Natural killer cell (primary cell): ENCODE data around the gene SEMA5A. TPM values are rescaled to one million over a fixed set of nuclear protein-coding genes. Genes with fewer than 3 reads are reported as not detected.

Experiments used
- ATAC-seq, 3 donors: fragments of 150-1000 bp in 2 of 3; fragments of 200-7000 bp in 1 of 3; cut with Tn5 transposase; 1 replicate in 1 of 3; 2 replicates in 2 of 3; pipeline ENCODE4 v1.10.0; 2021; ENCODE audit warnings: mild to moderate bottlenecking in 2 of 3, moderate library complexity in 2 of 3
- DNase-seq, 2 donors: peaks; one replicate each; pipeline versions ENCODE4 v3.0.0 to v3.0.0-alpha.2; 2013 to 2021; ENCODE audit warnings: mixed read lengths in 1 of 2
- H3K27ac ChIP-seq: one replicate; pipeline ENCODE4 v1.5.1; 2013; ENCODE audit warnings: mild to moderate bottlenecking, low read length
- H3K27me3 ChIP-seq: one replicate; pipeline ENCODE4 v1.6.1; 2013; ENCODE audit warnings: low read length; ENCODE audit not compliant: control insufficient read depth, insufficient read depth
- H3K36me3 ChIP-seq: one replicate; pipeline ENCODE4 v1.6.1; 2013; ENCODE audit warnings: low read length; ENCODE audit not compliant: control insufficient read depth, insufficient read depth
- H3K4me1 ChIP-seq: one replicate; pipeline ENCODE4 v1.6.1; 2013; ENCODE audit warnings: low read length; ENCODE audit not compliant: control insufficient read depth, insufficient read depth
- H3K4me3 ChIP-seq: one replicate; pipeline ENCODE4 v1.5.1; 2013; ENCODE audit warnings: low read length
- H3K9me3 ChIP-seq: one replicate; pipeline ENCODE4 v1.6.1; 2013; ENCODE audit warnings: low read length; ENCODE audit not compliant: control insufficient read depth, insufficient read depth
- H3K27ac Mint-ChIP-seq, 2 donors: one replicate each; pipeline ENCODE4 v1.8.0; 2022; ENCODE audit warnings: mild to moderate bottlenecking in 2 of 2, mixed read lengths in 2 of 2, moderate library complexity in 1 of 2
- H3K27me3 Mint-ChIP-seq, 2 donors: one replicate each; pipeline ENCODE4 v1.8.0; 2022; ENCODE audit warnings: low read depth in 2 of 2, mixed read lengths in 2 of 2
- H3K36me3 Mint-ChIP-seq: one replicate; pipeline ENCODE4 v1.8.0; 2022; ENCODE audit warnings: mixed read lengths
- H3K4me1 Mint-ChIP-seq, 2 donors: one replicate each; pipeline ENCODE4 v1.8.0; 2022; ENCODE audit warnings: mixed read lengths in 2 of 2
- H3K4me3 Mint-ChIP-seq: one replicate; pipeline ENCODE4 v1.8.0; 2022; ENCODE audit warnings: mild to moderate bottlenecking, moderate library complexity, mixed read lengths
- H3K9me3 Mint-ChIP-seq, 2 donors: one replicate each; pipeline ENCODE4 v1.8.0; 2022; ENCODE audit warnings: mixed read lengths in 2 of 2
- WGBS: methylation state at CpG from one replicate; pipeline ENCODE4 v1.1.7; 2013; ENCODE audit warnings: missing lambda C conversion rate; ENCODE audit not compliant: insufficient coverage; 5-methylcytosine and 5-hydroxymethylcytosine counted together
- intact Hi-C: fragments of 100-400 bp; cut with micrococcal nuclease; formaldehyde crosslinking; loops from one replicate; pipeline ENCODE4 v1.14.2; 2022
- total RNA-seq, 4 donors: library from RNA; stranded (reverse); fragments of 120-200 nt in 1 of 4; gene quantifications; one replicate each; pipeline versions ENCODE4 v1.2.3 to v1.2.4, GENCODE V29; 2013 to 2022
- TF ChIP-seq, protein P1 (sequence below): fragments of 200-600 bp; IDR thresholded peaks from one replicate; pipeline ENCODE4 v1.8.0; 2022; ENCODE audit warnings: antibody characterized with exemption

The SEMA5A gene
- total RNA-seq, 3 donors from 2014 or later (not counting 1 experiment from before 2014, with no cell fraction given) = 0.15 TPM; not detected in 2

DNA sequence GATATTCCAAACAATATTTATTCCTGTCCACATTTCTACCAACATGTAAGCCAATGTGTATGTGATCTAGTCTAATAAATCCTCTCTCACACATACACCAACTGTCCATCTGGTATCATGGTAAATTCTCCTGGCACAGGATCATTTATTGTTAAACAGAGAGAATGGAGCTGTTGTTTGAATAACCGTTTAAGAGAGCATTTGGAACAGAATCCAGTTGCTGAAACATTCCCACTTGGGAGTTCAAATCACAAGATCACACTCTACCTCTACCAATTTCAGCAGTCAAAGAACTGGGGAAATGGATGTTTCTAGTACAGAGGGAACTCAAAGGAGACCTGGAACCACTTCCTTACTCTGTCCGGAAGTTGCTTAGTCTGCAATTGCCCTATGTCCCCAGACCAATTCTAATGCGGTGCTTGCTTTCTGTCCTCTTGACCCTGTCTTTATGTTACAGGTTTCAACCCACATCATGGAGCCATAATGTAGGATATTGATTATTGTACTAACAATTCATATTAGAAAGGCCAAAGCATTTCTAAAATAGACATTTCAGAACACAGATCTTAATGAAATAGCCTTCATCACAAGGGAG, 488.4 kb downstream of the SEMA5A start:
- Mint-ChIP-seq H3K27me3 (no peaks in the 10 kb centered on the region), H3K4me3 (no peak overlapping the region), H3K36me3 (no peaks in the 10 kb centered on the region), H3K9me3 (peaks cover 8 to 13% of the 10 kb centered on the region in 2 donors), H3K4me1 (no peaks in the 10 kb centered on the region), H3K27ac (no peak overlapping the region)
- no peak for ATAC-seq
- intact Hi-C loops = no loop called here
- 84% methylated on average over 3 of the region's 3 CpGs for WGBS
- Histone ChIP-seq H3K4me3 (no peak overlapping the region), H3K9me3 (peaks cover 9% of the 10 kb centered on the region), H3K27me3 (no peaks in the 10 kb centered on the region), H3K27ac (no peak overlapping the region), H3K36me3 (no peaks in the 10 kb centered on the region), H3K4me1 (no peaks in the 10 kb centered on the region)
- DNase-seq = no peak
- TF ChIP-seq, protein P1, sequence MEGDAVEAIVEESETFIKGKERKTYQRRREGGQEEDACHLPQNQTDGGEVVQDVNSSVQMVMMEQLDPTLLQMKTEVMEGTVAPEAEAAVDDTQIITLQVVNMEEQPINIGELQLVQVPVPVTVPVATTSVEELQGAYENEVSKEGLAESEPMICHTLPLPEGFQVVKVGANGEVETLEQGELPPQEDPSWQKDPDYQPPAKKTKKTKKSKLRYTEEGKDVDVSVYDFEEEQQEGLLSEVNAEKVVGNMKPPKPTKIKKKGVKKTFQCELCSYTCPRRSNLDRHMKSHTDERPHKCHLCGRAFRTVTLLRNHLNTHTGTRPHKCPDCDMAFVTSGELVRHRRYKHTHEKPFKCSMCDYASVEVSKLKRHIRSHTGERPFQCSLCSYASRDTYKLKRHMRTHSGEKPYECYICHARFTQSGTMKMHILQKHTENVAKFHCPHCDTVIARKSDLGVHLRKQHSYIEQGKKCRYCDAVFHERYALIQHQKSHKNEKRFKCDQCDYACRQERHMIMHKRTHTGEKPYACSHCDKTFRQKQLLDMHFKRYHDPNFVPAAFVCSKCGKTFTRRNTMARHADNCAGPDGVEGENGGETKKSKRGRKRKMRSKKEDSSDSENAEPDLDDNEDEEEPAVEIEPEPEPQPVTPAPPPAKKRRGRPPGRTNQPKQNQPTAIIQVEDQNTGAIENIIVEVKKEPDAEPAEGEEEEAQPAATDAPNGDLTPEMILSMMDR = no peak

DNA sequence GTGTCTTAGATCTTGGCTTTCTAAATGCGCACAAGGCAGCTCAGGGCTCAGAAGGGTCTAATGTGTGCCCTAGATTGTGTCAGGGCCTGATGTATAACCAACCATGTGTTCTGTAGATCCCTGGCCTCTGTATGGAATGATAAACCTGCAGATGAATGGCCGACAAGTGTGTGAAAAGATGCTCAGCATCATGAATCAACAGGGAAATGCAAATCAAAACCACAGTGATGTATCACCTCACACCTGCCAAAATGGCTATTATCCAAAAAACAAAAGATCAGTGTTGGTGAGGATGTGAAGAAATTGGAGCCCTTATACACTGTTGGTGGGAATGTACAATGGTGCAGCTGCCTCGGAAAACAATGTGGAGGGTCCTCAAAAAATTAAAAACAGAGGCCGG, 489.8 kb downstream of the SEMA5A start:
- peaks cover 6 to 9% of the 10 kb centered on the region in 2 donors for H3K9me3 Mint-ChIP-seq
- DNase-seq (no peak), ATAC-seq (no peak)
- H3K27ac Mint-ChIP-seq = no peak overlapping the region
- Histone ChIP-seq H3K27me3 (no peaks in the 10 kb centered on the region), H3K9me3 (peaks cover 3% of the 10 kb centered on the region), H3K4me3 (no peak overlapping the region), H3K27ac (no peak overlapping the region), H3K36me3 (no peaks in the 10 kb centered on the region), H3K4me1 (no peaks in the 10 kb centered on the region)
- H3K36me3 Mint-ChIP-seq = no peaks in the 10 kb centered on the region
- intact Hi-C loops = no loop called here
- no peaks in the 10 kb centered on the region for H3K4me1 Mint-ChIP-seq
- TF ChIP-seq, protein P1 = no peak
- H3K27me3 Mint-ChIP-seq = no peaks in the 10 kb centered on the region
- 90% methylated on average over 4 of the region's 4 CpGs for WGBS
- H3K4me3 Mint-ChIP-seq = no peak overlapping the region

DNA sequence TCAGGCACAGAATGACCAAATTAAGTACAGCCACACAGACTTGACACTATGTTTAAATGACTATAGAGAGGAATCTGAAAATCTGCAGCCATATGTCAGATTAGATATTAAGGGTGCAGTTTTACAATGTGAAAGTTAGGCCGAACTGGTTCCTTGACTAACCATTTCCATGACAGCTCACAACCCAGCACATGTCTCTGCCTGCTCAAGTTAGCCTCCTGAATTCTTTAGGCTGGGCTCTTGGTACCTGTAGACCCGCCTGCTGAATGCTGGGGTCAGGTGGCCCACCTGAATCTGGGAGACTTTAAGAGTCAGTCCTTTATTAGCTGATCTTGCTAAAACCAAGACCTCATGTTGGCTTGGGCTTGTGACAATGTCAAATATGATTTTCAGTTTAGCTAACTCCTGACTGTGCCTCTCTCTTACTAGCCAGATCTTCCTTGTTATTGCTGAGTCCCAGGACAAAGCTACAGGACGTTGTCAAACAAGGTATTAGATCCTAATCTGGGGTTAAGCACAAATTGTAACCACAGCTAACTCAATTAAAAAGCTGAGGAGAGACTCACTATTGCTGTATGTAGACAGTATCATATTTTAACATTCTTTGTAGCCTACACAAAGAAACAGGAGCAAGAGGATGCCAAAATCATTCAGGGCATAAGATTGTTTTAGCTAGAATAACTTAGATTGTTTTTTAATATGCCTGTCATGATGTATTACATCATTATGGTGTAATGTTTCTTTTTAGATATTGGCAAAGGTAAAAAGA, 490.9 kb downstream of the SEMA5A start:
- Mint-ChIP-seq H3K9me3 (peaks cover 8 to 9% of the 10 kb centered on the region in 2 donors), H3K4me3 (no peak overlapping the region)
- 77% methylated on average over 3 of the region's 3 CpGs for WGBS

More for the DNA sequence above, 490.9 kb downstream of the SEMA5A start:
- H3K4me1 Mint-ChIP-seq = no peaks in the 10 kb centered on the region
- no peaks in the 10 kb centered on the region for H3K36me3 Mint-ChIP-seq
- no peak overlapping the region for H3K27ac Mint-ChIP-seq
- H3K27me3 Mint-ChIP-seq = no peaks in the 10 kb centered on the region
- ATAC-seq (no peak), DNase-seq (no peak)
- TF ChIP-seq, protein P1 = no peak
- Histone ChIP-seq H3K4me3 (no peak overlapping the region), H3K27me3 (no peaks in the 10 kb centered on the region), H3K36me3 (no peaks in the 10 kb centered on the region), H3K4me1 (no peaks in the 10 kb centered on the region), H3K9me3 (no peaks in the 10 kb centered on the region), H3K27ac (no peak overlapping the region)
- intact Hi-C loops = no loop called here
